Liver (tissue), 9 donors: Measurements from ENCODE around the gene HSPA12B. TPM values are rescaled to one million over a fixed set of nuclear protein-coding genes. Genes with fewer than 3 reads are reported as not detected.

Experiments
- DNase-seq: peaks from one replicate; pipeline ENCODE4 v3.0.0-alpha.2; 2017; ENCODE audit warnings: low spot score
- H3K27ac ChIP-seq, 2 donors: one replicate each; pipeline ENCODE4 v1.7.0; 2013; ENCODE audit warnings: inconsistent platforms in 2 of 2, low read length in 2 of 2, control low read depth in 1 of 2, low read depth in 1 of 2, mild to moderate bottlenecking in 1 of 2
- H3K27me3 ChIP-seq, 4 donors: one replicate each; pipeline versions ENCODE4 v1.6.1 to v1.7.0; 2013; ENCODE audit warnings: low read length in 3 of 4, inconsistent platforms in 1 of 4, mild to moderate bottlenecking in 1 of 4, moderate library complexity in 1 of 4; ENCODE audit not compliant: control insufficient read depth in 4 of 4, insufficient read depth in 4 of 4
- H3K36me3 ChIP-seq, 4 donors: one replicate each; pipeline versions ENCODE4 v1.6.1 to v1.7.0; 2013; ENCODE audit warnings: low read length in 3 of 4, mild to moderate bottlenecking in 3 of 4, low read depth in 1 of 4, moderate library complexity in 1 of 4; ENCODE audit not compliant: control insufficient read depth in 4 of 4, insufficient read depth in 3 of 4
- H3K4me1 ChIP-seq, 4 donors: one replicate each; pipeline versions ENCODE4 v1.6.1 to v1.7.0; 2013; ENCODE audit warnings: low read length in 3 of 4, mild to moderate bottlenecking in 3 of 4, moderate library complexity in 1 of 4; ENCODE audit not compliant: control insufficient read depth in 4 of 4, insufficient read depth in 4 of 4
- H3K4me3 ChIP-seq, 3 donors: one replicate each; pipeline versions ENCODE4 v1.6.1 to v1.7.0; 2013; ENCODE audit warnings: low read length in 3 of 3, control low read depth in 1 of 3, low read depth in 1 of 3, mild to moderate bottlenecking in 1 of 3
- H3K9ac ChIP-seq, 2 donors: one replicate each; pipeline ENCODE4 v1.7.0; 2013; ENCODE audit warnings: low read length in 2 of 2, mild to moderate bottlenecking in 2 of 2, moderate library complexity in 2 of 2, control low read depth in 1 of 2, low read depth in 1 of 2
- H3K9me3 ChIP-seq, 4 donors: one replicate each; pipeline versions ENCODE4 v1.6.1 to v1.7.0; 2013; ENCODE audit warnings: low read length in 3 of 4; ENCODE audit not compliant: control insufficient read depth in 4 of 4
- EGR1 ChIP-seq, 2 donors: IDR thresholded peaks; 2 replicates each; pipeline ENCODE4 v1.6.1; 2016 to 2018; ENCODE audit warnings: antibody characterized with exemption in 2 of 2, low read depth in 2 of 2
- FOXA1 ChIP-seq: IDR thresholded peaks from 2 replicates; pipeline ENCODE4 v1.6.1; 2016; ENCODE audit warnings: antibody characterized with exemption
- FOXA2 ChIP-seq: IDR thresholded peaks from 2 replicates; pipeline ENCODE4 v1.6.1; 2016; ENCODE audit warnings: antibody characterized with exemption
- GABPA ChIP-seq, 2 donors: IDR thresholded peaks in 1 of 2; conservative IDR thresholded peaks in 1 of 2; 2 replicates each; pipeline ENCODE4 v1.6.1; 2016; ENCODE audit warnings: antibody characterized with exemption in 2 of 2, mild to moderate bottlenecking in 1 of 2, moderate library complexity in 1 of 2
- HNF4A ChIP-seq, 2 donors: conservative IDR thresholded peaks; 2 replicates each; pipeline ENCODE4 v1.6.1; 2016; ENCODE audit warnings: antibody characterized with exemption in 2 of 2, mild to moderate bottlenecking in 2 of 2
- HNF4G ChIP-seq: IDR thresholded peaks from 2 replicates; pipeline ENCODE4 v1.6.1; 2016; ENCODE audit warnings: antibody characterized with exemption
- JUND ChIP-seq, 2 donors: IDR thresholded peaks; 2 replicates each; pipeline ENCODE4 v1.6.1; 2016; ENCODE audit warnings: antibody characterized with exemption in 2 of 2
- NR2F2 ChIP-seq: IDR thresholded peaks from 2 replicates; pipeline ENCODE4 v1.6.1; 2016; ENCODE audit warnings: antibody characterized with exemption
- RAD21 ChIP-seq, 2 donors: IDR thresholded peaks; 2 replicates each; pipeline ENCODE4 v1.6.1; 2016; ENCODE audit warnings: antibody characterized with exemption in 2 of 2, mild to moderate bottlenecking in 2 of 2
- RXRA ChIP-seq, 2 donors: IDR thresholded peaks; 2 replicates each; pipeline ENCODE4 v1.6.1; 2017 to 2018; ENCODE audit warnings: antibody characterized with exemption in 2 of 2, mild to moderate bottlenecking in 1 of 2
- SP1 ChIP-seq: IDR thresholded peaks from 2 replicates; pipeline ENCODE4 v1.6.1; 2018; ENCODE audit warnings: antibody characterized with exemption, mild to moderate bottlenecking
- TAF1 ChIP-seq: conservative IDR thresholded peaks from 2 replicates; pipeline ENCODE4 v1.6.1; 2016; ENCODE audit warnings: antibody characterized with exemption, mild to moderate bottlenecking
- YY1 ChIP-seq: IDR thresholded peaks from 2 replicates; pipeline ENCODE4 v1.6.1; 2016; ENCODE audit warnings: antibody characterized with exemption, mild to moderate bottlenecking
- WGBS: extraction: QIAGEN DNeasy Blood & Tissue Kit; methylation state at CpG from one replicate; pipeline ENCODE4 v1.1.7; 2013; 5-methylcytosine and 5-hydroxymethylcytosine counted together
- polyA plus RNA-seq, 2 donors: library from polyadenylated mRNA; stranded (reverse) in 1 of 2; unstranded in 1 of 2; fragments of 200-250 nt in 1 of 2; fragments of >200 nt in 1 of 2; fragmentation: Nextera tagmentation in 1 of 2; extraction: Ambion mirVana in 1 of 2; gene quantifications; one replicate each; pipeline versions ENCODE4 v1.2.1 to v1.2.3, GENCODE V29; 2013 to 2015
- total RNA-seq, 2 donors: library from RNA; depleted of rRNA; stranded (reverse); fragments of >200 nt; gene quantifications; one replicate each; pipeline ENCODE4 v1.2.3, GENCODE V29; 2014
- TF ChIP-seq, protein P1 (sequence below): IDR thresholded peaks from 2 replicates; pipeline ENCODE4 v1.6.1; 2016; ENCODE audit warnings: antibody characterized with exemption
- TF ChIP-seq, protein P2 (sequence below): IDR thresholded peaks from 2 replicates; pipeline ENCODE4 v1.6.1; 2016; ENCODE audit warnings: antibody characterized with exemption
- TF ChIP-seq, protein P3 (sequence below): IDR thresholded peaks from 2 replicates; pipeline ENCODE4 v1.6.1; 2016; ENCODE audit warnings: antibody characterized with exemption, mild to moderate bottlenecking
- TF ChIP-seq, protein P4 (sequence below): fragments of 150-350 bp; IDR thresholded peaks from 2 replicates; pipeline ENCODE4 v1.5.1; 2017; ENCODE audit warnings: improper control_type of control experiment, low read depth, low read length; ENCODE audit not compliant: missing input control
- TF ChIP-seq, protein P5 (sequence below): IDR thresholded peaks from 2 replicates; pipeline ENCODE4 v1.6.1; 2016; ENCODE audit warnings: antibody characterized with exemption
- donor health status: healthy.
- donor health status: healthy.
- donor health status: healthy.
- donor health status: healthy.
- donor health status: healthy.

Gene HSPA12B
- total and polyA plus RNA-seq, 4 donors, result 0.72 to 1.8 (median 0.87) TPM

DNA sequence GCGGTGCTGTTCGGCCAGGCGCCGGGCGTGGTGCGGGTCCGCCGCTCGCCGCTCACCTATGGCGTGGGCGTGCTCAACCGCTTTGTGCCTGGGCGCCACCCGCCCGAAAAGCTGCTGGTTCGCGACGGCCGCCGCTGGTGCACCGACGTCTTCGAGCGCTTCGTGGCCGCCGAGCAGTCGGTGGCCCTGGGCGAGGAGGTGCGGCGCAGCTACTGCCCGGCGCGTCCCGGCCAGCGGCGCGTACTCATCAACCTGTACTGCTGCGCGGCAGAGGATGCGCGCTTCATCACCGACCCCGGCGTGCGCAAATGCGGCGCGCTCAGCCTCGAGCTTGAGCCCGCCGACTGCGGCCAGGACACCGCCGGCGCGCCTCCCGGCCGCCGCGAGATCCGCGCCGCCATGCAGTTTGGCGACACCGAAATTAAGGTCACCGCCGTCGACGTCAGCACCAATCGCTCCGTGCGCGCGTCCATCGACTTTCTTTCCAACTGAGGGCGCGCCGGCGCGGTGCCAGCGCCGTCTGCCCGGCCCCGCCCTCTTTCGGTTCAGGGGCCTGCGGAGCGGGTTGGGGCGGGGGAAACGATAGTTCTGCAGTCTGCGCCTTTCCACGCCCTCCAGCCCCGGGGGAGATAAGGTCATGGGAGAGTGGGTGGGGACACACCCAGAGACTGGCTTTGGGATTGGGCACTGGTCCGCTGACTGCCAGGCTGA, 19.3 kb downstream of the HSPA12B start:
- Histone ChIP-seq H3K27ac (no peak overlapping the region), H3K4me3 (peak overlapping the region; percentile 42 to 66 (median 43)), H3K36me3 (no peaks in the 10 kb centered on the region), H3K27me3 (no peaks in the 10 kb centered on the region), H3K4me1 (peaks cover 1 to 25% (median 15%) of the 10 kb centered on the region in 4 donors), H3K9ac (no peak overlapping the region), H3K9me3 (no peaks in the 10 kb centered on the region)
- TF ChIP-seq HNF4G (no peak), EGR1 (IDR thresholded peaks at IDR 0.05; ENCODE audit: low read depth in 2 of 2) (no peak), NR2F2 (peak; percentile 12), JUND (IDR thresholded peaks at IDR 0.05) (no peak), FOXA2 (no peak), FOXA1 (no peak), RXRA (IDR thresholded peaks at IDR 0.05) (peak; percentile 33 to 42), TAF1 (no peak), HNF4A (conservative IDR thresholded peaks at IDR 0.05) (peak in 1 of 2 donors; percentile 11), YY1 (no peak), SP1 (no peak), RAD21 (IDR thresholded peaks at IDR 0.05) (no peak)
- TF ChIP-seq, protein P1, sequence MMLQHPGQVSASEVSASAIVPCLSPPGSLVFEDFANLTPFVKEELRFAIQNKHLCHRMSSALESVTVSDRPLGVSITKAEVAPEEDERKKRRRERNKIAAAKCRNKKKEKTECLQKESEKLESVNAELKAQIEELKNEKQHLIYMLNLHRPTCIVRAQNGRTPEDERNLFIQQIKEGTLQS, result no peak
- TF ChIP-seq, protein P2, sequence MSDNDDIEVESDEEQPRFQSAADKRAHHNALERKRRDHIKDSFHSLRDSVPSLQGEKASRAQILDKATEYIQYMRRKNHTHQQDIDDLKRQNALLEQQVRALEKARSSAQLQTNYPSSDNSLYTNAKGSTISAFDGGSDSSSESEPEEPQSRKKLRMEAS, result no peak
- TF ChIP-seq, protein P3, sequence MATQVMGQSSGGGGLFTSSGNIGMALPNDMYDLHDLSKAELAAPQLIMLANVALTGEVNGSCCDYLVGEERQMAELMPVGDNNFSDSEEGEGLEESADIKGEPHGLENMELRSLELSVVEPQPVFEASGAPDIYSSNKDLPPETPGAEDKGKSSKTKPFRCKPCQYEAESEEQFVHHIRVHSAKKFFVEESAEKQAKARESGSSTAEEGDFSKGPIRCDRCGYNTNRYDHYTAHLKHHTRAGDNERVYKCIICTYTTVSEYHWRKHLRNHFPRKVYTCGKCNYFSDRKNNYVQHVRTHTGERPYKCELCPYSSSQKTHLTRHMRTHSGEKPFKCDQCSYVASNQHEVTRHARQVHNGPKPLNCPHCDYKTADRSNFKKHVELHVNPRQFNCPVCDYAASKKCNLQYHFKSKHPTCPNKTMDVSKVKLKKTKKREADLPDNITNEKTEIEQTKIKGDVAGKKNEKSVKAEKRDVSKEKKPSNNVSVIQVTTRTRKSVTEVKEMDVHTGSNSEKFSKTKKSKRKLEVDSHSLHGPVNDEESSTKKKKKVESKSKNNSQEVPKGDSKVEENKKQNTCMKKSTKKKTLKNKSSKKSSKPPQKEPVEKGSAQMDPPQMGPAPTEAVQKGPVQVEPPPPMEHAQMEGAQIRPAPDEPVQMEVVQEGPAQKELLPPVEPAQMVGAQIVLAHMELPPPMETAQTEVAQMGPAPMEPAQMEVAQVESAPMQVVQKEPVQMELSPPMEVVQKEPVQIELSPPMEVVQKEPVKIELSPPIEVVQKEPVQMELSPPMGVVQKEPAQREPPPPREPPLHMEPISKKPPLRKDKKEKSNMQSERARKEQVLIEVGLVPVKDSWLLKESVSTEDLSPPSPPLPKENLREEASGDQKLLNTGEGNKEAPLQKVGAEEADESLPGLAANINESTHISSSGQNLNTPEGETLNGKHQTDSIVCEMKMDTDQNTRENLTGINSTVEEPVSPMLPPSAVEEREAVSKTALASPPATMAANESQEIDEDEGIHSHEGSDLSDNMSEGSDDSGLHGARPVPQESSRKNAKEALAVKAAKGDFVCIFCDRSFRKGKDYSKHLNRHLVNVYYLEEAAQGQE, result no peak
- TF ChIP-seq, protein P4, sequence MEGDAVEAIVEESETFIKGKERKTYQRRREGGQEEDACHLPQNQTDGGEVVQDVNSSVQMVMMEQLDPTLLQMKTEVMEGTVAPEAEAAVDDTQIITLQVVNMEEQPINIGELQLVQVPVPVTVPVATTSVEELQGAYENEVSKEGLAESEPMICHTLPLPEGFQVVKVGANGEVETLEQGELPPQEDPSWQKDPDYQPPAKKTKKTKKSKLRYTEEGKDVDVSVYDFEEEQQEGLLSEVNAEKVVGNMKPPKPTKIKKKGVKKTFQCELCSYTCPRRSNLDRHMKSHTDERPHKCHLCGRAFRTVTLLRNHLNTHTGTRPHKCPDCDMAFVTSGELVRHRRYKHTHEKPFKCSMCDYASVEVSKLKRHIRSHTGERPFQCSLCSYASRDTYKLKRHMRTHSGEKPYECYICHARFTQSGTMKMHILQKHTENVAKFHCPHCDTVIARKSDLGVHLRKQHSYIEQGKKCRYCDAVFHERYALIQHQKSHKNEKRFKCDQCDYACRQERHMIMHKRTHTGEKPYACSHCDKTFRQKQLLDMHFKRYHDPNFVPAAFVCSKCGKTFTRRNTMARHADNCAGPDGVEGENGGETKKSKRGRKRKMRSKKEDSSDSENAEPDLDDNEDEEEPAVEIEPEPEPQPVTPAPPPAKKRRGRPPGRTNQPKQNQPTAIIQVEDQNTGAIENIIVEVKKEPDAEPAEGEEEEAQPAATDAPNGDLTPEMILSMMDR, result no peak
- peak; percentile 76 for DNase-seq
- 25% methylated on average over 95 of the region's 95 CpGs for WGBS

DNA sequence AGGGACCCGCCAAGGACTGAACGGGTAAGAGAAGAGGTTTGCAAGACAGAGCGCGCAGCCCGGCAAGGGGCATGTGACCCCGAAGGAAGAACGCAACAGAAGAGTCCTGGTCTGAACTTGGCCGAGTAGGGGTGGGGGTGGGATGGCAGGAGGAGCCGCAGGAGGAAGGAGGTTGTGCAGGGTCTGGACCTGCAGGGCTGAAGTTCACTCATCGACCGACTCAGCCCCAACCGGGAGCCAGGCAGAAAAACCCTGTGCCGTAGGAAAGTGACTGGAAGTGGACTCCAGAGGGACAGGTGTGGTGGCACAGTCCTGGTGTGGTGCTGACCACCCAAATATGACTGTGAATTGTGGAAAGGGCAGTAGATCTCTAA, 19.9 kb downstream of the HSPA12B start:
- H3K36me3 ChIP-seq, result no peaks in the 10 kb centered on the region
- H3K27ac ChIP-seq, result no peak overlapping the region
- H3K4me3 ChIP-seq, result peak overlapping the region; percentile 42 to 66 (median 43)
- DNase-seq, result no peak
- H3K9me3 ChIP-seq, result no peaks in the 10 kb centered on the region
- peaks cover 1 to 25% (median 15%) of the 10 kb centered on the region in 4 donors for H3K4me1 ChIP-seq
- 15% methylated on average over 13 of the region's 13 CpGs for WGBS
- no peaks in the 10 kb centered on the region for H3K27me3 ChIP-seq
- H3K9ac ChIP-seq, result no peak overlapping the region
- TF ChIP-seq GABPA (IDR thresholded peaks at IDR 0.05 in 1 of 2, conservative IDR thresholded peaks at IDR 0.05 in 1 of 2) (no peak), YY1 (no peak), HNF4A (conservative IDR thresholded peaks at IDR 0.05) (peak in 1 of 2 donors; percentile 6), RXRA (IDR thresholded peaks at IDR 0.05) (no peak), RAD21 (IDR thresholded peaks at IDR 0.05) (no peak), JUND (IDR thresholded peaks at IDR 0.05) (no peak), FOXA1 (no peak)
- TF ChIP-seq, protein P1, result no peak
- TF ChIP-seq, protein P5, sequence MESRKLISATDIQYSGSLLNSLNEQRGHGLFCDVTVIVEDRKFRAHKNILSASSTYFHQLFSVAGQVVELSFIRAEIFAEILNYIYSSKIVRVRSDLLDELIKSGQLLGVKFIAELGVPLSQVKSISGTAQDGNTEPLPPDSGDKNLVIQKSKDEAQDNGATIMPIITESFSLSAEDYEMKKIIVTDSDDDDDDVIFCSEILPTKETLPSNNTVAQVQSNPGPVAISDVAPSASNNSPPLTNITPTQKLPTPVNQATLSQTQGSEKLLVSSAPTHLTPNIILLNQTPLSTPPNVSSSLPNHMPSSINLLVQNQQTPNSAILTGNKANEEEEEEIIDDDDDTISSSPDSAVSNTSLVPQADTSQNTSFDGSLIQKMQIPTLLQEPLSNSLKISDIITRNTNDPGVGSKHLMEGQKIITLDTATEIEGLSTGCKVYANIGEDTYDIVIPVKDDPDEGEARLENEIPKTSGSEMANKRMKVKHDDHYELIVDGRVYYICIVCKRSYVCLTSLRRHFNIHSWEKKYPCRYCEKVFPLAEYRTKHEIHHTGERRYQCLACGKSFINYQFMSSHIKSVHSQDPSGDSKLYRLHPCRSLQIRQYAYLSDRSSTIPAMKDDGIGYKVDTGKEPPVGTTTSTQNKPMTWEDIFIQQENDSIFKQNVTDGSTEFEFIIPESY, result no peak
